Activated CD4-positive, alpha-beta T cell treated with anti-CD3 and anti-CD28 coated beads for 36 hours (primary cell): ENCODE data around the gene OPRL1. TPM values are rescaled to one million over a fixed set of nuclear protein-coding genes. Genes with fewer than 3 reads are reported as not detected.
A peak's percentile ranks its signal among the peaks of the same experiment; 100 is the strongest.

Experiments used
- ATAC-seq: fragments of 200-7000 bp; cut with Tn5 transposase; one replicate; pipeline ENCODE4 v1.10.0; 2021; ENCODE audit warnings: mild to moderate bottlenecking, moderate library complexity
- CTCF ChIA-PET: fragments of 350-600 bp; sonication (Branson Sonifier 250); formaldehyde crosslinking; loops from one replicate; lab custom pipeline; 2021; ENCODE audit warnings: antibody characterized with exemption; lab: Charles Lee
- POLR2A ChIA-PET: fragments of 350-600 bp; sonication (Branson Sonifier 250); formaldehyde crosslinking; loops from one replicate; lab custom pipeline; 2021; ENCODE audit warnings: antibody characterized with exemption, inconsistent platforms; lab: Charles Lee
- DNase-seq: peaks from one replicate; pipeline ENCODE4 v3.0.0-alpha.2; 2020
- H3K27ac Mint-ChIP-seq: one replicate; pipeline ENCODE4 v1.8.0; 2021; ENCODE audit warnings: mixed read lengths
- H3K27me3 Mint-ChIP-seq: one replicate; pipeline ENCODE4 v1.8.0; 2021; ENCODE audit warnings: mixed read lengths
- H3K36me3 Mint-ChIP-seq: one replicate; pipeline ENCODE4 v1.8.0; 2021; ENCODE audit warnings: low read depth, mixed read lengths
- H3K4me1 Mint-ChIP-seq: one replicate; pipeline ENCODE4 v1.8.0; 2021; ENCODE audit warnings: mixed read lengths
- H3K4me3 Mint-ChIP-seq: one replicate; pipeline ENCODE4 v1.8.0; 2021; ENCODE audit warnings: mild to moderate bottlenecking, moderate library complexity, mixed read lengths
- H3K9me3 Mint-ChIP-seq: one replicate; pipeline ENCODE4 v1.8.0; 2021; ENCODE audit warnings: low read depth, mixed read lengths
- intact Hi-C, 2 experiments: fragments of 100-400 bp; cut with DNase I in 1 of 2; cut with micrococcal nuclease in 1 of 2; formaldehyde crosslinking; loops; one replicate each; pipeline versions ENCODE4 v1.14.2 to v1.15.1; 2022 to 2024; cut with DNase I, micrococcal nuclease
- total RNA-seq, 2 experiments: library from RNA; stranded (reverse); gene quantifications; one replicate each; pipeline ENCODE4 v1.2.3, GENCODE V29; 2021

The OPRL1 gene
- total RNA-seq, 2 experiments from 2014 or later = 0.42 to 0.50 TPM

GRCh38 chr20:64100946-64101688 lies 21.2 kb downstream of the OPRL1 start:
- DNase-seq = no peak
- CTCF ChIA-PET = interaction anchor here (0.6 to 2.0 kb wide), 4 partner anchors 10 to 397 kb away, joined by 3 to 12 read pairs (median 3); partner anchors contain the start of gene LKAAEAR1
- Mint-ChIP-seq H3K4me1 (peaks cover 23% of the 10 kb centered on the region), H3K9me3 (peaks cover 2% of the 10 kb centered on the region), H3K27me3 (peaks cover 13% of the 10 kb centered on the region), H3K36me3 (no peaks in the 10 kb centered on the region), H3K4me3 (no peak overlapping the region), H3K27ac (no peak overlapping the region)
- POLR2A ChIA-PET = no interaction called here
- intact Hi-C loops = loop anchor here in 1 of 2 experiments (5.0 kb wide), 1 partner anchor 156 kb away; the partner anchor contains the start of gene PCMTD2
- no peak for ATAC-seq

- ATAC-seq (peak; percentile 81), DNase-seq (peak; percentile 85)
- intact Hi-C loops = loop anchor here in 1 of 2 experiments (1.0 to 5.0 kb wide), 2 partner anchors 18 to 155 kb away; partner anchors contain the start of gene PCMTD2
- POLR2A ChIA-PET = no interaction called here
- peaks cover 23% of the 10 kb centered on the region for H3K4me1 Mint-ChIP-seq
- peaks cover 13% of the 10 kb centered on the region for H3K27me3 Mint-ChIP-seq
- H3K9me3 Mint-ChIP-seq = no peaks in the 10 kb centered on the region
- H3K4me3 Mint-ChIP-seq = peak overlapping the region; percentile 58
- no peak overlapping the region for H3K27ac Mint-ChIP-seq
- CTCF ChIA-PET = interaction anchor here (0.6 to 2.0 kb wide), 6 partner anchors 12 to 64 kb away, joined by 3 to 12 read pairs (median 4); partner anchors contain the start of gene LKAAEAR1
- H3K36me3 Mint-ChIP-seq = no peaks in the 10 kb centered on the region
Observed at GRCh38 chr20:64101731-64102621, 22.1 kb downstream of the OPRL1 start.

GRCh38 chr20:64102647-64103354 lies 22.9 kb downstream of the OPRL1 start:
- Mint-ChIP-seq H3K4me1 (peaks cover 25% of the 10 kb centered on the region), H3K27ac (no peak overlapping the region), H3K4me3 (peak overlapping the region; percentile 58), H3K27me3 (peaks cover 13% of the 10 kb centered on the region), H3K36me3 (no peaks in the 10 kb centered on the region), H3K9me3 (no peaks in the 10 kb centered on the region)
- ATAC-seq (no peak), DNase-seq (peak; percentile 29)
- ChIA-PET CTCF (interaction anchor here (0.6 to 2.0 kb wide), 5 partner anchors 13 to 65 kb away, joined by 3 to 12 read pairs (median 4); partner anchors contain the start of gene LKAAEAR1), POLR2A (no interaction called here)
- intact Hi-C loops = loop anchor here in 1 of 2 experiments (1.0 to 5.0 kb wide), 2 partner anchors 18 to 154 kb away; partner anchors contain the start of gene PCMTD2

DNA sequence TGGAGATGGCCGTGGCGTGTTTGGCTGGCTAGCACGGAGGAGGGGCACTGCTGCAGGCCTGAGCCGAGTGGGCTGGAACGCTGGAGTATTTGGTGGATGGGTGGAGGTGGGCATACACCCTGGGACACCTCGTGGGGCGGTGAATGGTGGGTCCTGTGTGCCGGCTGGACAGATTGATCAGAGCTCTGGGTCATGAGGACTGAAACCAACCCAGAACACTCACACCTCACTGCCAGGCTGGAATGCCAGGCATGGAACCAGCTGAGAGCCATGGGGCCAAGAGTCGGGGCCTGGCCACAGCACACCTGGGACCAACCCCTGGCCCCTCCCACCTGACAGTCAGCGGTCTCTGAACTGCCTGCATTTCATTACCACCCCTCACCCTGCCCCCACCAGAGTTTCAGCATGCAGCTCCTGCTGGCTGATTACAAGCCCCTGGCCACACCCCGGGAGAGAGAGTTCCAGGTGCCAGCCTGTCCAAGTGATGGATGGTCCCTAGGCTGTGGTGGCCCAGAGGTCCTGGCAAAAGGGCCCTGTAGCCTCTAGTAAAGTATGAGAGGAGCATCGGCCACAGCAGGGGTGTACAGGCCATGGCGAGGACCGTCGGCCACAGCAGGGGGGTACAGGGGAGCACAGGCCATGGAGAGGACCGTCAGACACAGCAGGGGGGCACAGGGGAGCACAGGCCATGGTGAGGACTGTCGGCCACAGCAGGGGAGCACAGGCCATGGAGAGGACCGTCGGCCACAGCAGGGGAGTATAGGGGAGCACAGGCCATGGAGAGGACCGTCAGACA lies 24.2 kb downstream of the OPRL1 start:
- Mint-ChIP-seq H3K27me3 (peaks cover 13% of the 10 kb centered on the region), H3K4me3 (no peak overlapping the region), H3K4me1 (peaks cover 25% of the 10 kb centered on the region), H3K9me3 (no peaks in the 10 kb centered on the region), H3K36me3 (no peaks in the 10 kb centered on the region), H3K27ac (no peak overlapping the region)
- DNase-seq (no peak), ATAC-seq (no peak)
- ChIA-PET CTCF (no interaction called here), POLR2A (interaction anchor here (0.6 kb wide), 1 partner anchor 18 kb away, joined by 3 read pairs; no protein-coding TSS in a partner anchor)
- intact Hi-C loops = loop anchor here in 1 of 2 experiments (5.0 kb wide), 1 partner anchor 153 kb away; the partner anchor contains the start of gene PCMTD2

- Mint-ChIP-seq H3K36me3 (no peaks in the 10 kb centered on the region), H3K27me3 (peaks cover 13% of the 10 kb centered on the region), H3K4me1 (peaks cover 22% of the 10 kb centered on the region), H3K4me3 (no peak overlapping the region), H3K9me3 (no peaks in the 10 kb centered on the region), H3K27ac (no peak overlapping the region)
- intact Hi-C loops = loop anchor here in 1 of 2 experiments (5.0 kb wide), 1 partner anchor 152 kb away; the partner anchor contains the start of gene PCMTD2
- ChIA-PET POLR2A (no interaction called here), CTCF (no interaction called here)
- DNase-seq (no peak), ATAC-seq (no peak)
Observed at GRCh38 chr20:64104667-64105451, 25.0 kb downstream of the OPRL1 start.

DNA sequence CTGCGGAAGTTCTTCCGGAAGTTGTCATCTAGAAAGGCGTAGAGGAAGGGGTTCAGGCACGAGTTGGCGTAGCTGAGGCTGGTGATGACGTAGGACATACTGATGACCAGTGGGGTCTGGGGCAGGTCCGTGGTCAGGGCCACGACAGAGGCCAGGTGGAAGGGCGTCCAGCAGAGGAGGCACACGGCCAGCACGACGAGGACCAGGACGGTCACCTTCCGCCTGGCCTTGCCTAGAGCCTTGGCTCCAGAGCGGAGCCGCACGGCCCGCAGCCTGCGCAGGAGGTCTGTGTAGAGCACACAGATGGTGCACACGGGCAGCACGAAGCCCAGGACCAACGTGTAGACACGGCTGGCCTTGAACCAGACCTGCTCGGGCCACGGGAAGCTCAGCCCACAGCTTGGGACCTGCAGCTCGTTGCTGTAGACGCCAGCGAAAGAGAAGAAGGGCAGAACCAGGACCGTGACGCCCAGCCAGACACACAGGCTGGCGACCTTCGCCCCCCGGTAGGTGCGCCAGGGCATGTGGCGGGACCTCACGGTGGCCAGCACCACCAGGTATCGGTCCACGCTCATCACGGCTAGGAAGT lies 26.1 kb downstream of the OPRL1 start:
- POLR2A ChIA-PET = no interaction called here
- DNase-seq (no peak), ATAC-seq (no peak)
- intact Hi-C loops = no loop called here
- Mint-ChIP-seq H3K36me3 (no peaks in the 10 kb centered on the region), H3K27me3 (peaks cover 12% of the 10 kb centered on the region), H3K27ac (no peak overlapping the region), H3K4me3 (no peak overlapping the region), H3K9me3 (no peaks in the 10 kb centered on the region), H3K4me1 (peaks cover 11% of the 10 kb centered on the region)
- CTCF ChIA-PET = interaction anchor here (0.5 to 4.2 kb wide), 3 partner anchors 14 to 106 kb away, joined by 3 to 15 read pairs (median 4); no protein-coding TSS in a partner anchor

GRCh38 chr20:64106435-64106961 lies 26.6 kb downstream of the OPRL1 start:
- CTCF ChIA-PET = interaction anchor here (1.0 to 4.2 kb wide), 2 partner anchors 14 to 15 kb away, joined by 3 to 15 read pairs; no protein-coding TSS in a partner anchor

GRCh38 chr20:64106981-64107735 lies 27.3 kb downstream of the OPRL1 start, which contains the start of gene NPBWR2:
Gene NPBWR2 (minus strand): TSS chr20:64107565. CDS start chr20:64106831, 734 bp downstream.
- H3K4me1 Mint-ChIP-seq = peaks cover 4% of the 10 kb centered on the region
- CTCF ChIA-PET = interaction anchor here (1.0 to 4.2 kb wide), 3 partner anchors 13 to 67 kb away, joined by 3 to 15 read pairs (median 3); no protein-coding TSS in a partner anchor

More at GRCh38 chr20:64106435-64106961, 26.6 kb downstream of the OPRL1 start:
- POLR2A ChIA-PET = no interaction called here
- H3K27ac Mint-ChIP-seq = no peak overlapping the region
- no peak overlapping the region for H3K4me3 Mint-ChIP-seq
- ATAC-seq = no peak
- no peaks in the 10 kb centered on the region for H3K9me3 Mint-ChIP-seq
- peaks cover 5% of the 10 kb centered on the region for H3K4me1 Mint-ChIP-seq
- H3K36me3 Mint-ChIP-seq = no peaks in the 10 kb centered on the region
- intact Hi-C loops = no loop called here
- no peak for DNase-seq
- H3K27me3 Mint-ChIP-seq = peaks cover 6% of the 10 kb centered on the region

More at GRCh38 chr20:64106981-64107735, 27.3 kb downstream of the OPRL1 start, which contains the start of gene NPBWR2:
- no peaks in the 10 kb centered on the region for H3K36me3 Mint-ChIP-seq
- H3K27me3 Mint-ChIP-seq = peaks cover 5% of the 10 kb centered on the region
- ATAC-seq (peak; percentile 66), DNase-seq (peak; percentile 56)
- no peaks in the 10 kb centered on the region for H3K9me3 Mint-ChIP-seq
- no peak within 1 kb of the TSS for H3K27ac Mint-ChIP-seq
- intact Hi-C loops = no loop called here
- POLR2A ChIA-PET = no interaction called here
- no peak within 1 kb of the TSS for H3K4me3 Mint-ChIP-seq
